Ovary (tissue), 3 donors: ENCODE results near the gene SLC25A29.

ENCODE experiments used
- POLR2A ChIP-seq: fragments of 450-650 bp; IDR thresholded peaks from one replicate; pipeline ENCODE4 v1.6.1; 2017; ENCODE audit warnings: antibody characterized with exemption, mild to moderate bottlenecking, moderate library complexity
- TF ChIP-seq, protein P1 (sequence below), 3 donors: fragments of 450-650 bp in 2 of 3; fragments of 200-600 bp in 1 of 3; IDR thresholded peaks; one replicate each; pipeline versions ENCODE4 v1.5.1 to v1.8.0; 2016 to 2022; ENCODE audit warnings: antibody characterized with exemption in 3 of 3, mild to moderate bottlenecking in 1 of 3
- donor health status: DM: no; HTN: no; CAD: no.

DNA sequence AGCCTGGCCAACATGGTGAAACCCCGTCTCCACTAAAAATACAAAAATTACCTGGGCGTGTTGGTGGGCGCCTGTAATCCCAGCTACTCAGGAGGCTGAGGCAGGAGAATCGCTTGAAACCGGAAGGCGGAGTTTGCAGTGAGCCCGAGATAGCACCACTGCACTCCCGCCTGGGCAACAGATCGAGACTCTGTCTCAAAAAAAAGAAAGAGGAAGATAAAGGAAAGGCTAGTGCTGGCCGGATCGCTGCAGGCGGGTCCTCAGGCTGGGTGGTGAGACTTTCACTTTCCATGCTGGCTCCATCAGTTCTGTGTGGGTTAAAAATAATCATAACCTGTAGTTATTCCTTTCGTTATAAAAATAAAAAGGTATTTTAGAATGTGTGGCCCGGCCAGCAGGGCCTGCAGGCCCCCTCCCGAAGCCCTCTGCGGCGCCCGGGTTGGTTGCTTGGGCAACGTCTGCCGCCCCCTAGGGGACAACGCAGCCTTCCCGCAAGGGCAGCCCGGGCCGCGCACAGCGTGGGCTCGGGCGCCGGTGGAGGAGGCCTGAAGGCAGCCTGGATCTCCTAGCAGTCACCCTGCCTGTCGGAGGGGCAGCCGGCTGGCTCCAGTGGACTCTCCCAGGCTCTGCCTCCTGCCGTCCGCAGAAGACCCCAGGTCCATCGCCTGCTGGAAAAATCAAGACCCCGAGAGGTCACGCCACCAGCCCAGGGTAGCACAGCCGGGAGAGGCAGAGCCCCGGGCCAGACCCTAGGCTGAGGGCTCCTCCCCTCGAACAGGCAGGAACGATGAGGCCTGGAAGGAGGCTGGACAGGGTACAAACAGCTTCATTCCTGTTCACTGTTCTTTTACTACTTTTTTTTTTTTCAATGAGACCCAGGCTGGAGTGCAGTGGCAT is 11.9 kb upstream of the SLC25A29 start:
- TF ChIP-seq, protein P1, sequence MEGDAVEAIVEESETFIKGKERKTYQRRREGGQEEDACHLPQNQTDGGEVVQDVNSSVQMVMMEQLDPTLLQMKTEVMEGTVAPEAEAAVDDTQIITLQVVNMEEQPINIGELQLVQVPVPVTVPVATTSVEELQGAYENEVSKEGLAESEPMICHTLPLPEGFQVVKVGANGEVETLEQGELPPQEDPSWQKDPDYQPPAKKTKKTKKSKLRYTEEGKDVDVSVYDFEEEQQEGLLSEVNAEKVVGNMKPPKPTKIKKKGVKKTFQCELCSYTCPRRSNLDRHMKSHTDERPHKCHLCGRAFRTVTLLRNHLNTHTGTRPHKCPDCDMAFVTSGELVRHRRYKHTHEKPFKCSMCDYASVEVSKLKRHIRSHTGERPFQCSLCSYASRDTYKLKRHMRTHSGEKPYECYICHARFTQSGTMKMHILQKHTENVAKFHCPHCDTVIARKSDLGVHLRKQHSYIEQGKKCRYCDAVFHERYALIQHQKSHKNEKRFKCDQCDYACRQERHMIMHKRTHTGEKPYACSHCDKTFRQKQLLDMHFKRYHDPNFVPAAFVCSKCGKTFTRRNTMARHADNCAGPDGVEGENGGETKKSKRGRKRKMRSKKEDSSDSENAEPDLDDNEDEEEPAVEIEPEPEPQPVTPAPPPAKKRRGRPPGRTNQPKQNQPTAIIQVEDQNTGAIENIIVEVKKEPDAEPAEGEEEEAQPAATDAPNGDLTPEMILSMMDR (IDR thresholded peaks at IDR 0.05), result peak; percentile 73 to 91 (median 78)
- no peak for TF ChIP-seq POLR2A
